K562 (cell line): Measurements from ENCODE around the gene CTDSP2. TPM values are rescaled to one million over a fixed set of nuclear protein-coding genes. Genes with fewer than 3 reads are reported as not detected.

Experiments used
- ATAC-seq: fragments of 200-7000 bp; cut with Tn5 transposase; 3 replicates; pipeline ENCODE4 v1.9.1; 2020; ENCODE audit warnings: moderate library complexity
- BruUV-seq: library from RNA; stranded (reverse); fragments of 400-500 nt; replicated peaks from 2 replicates; lab custom pipeline; 2021; lab: Mats Ljungman, UMichigan
- CTCF ChIA-PET: fragments of 300-600 bp; formaldehyde crosslinking; extraction: SDS; loops from one replicate; lab custom pipeline; 2021; ENCODE audit warnings: low intra/inter-chr PET ratio; lab: Yijun Ruan, JAX
- POLR2A ChIA-PET: fragments of 300-600, 350-650 bp; sonication (Branson Sonifier 250); formaldehyde crosslinking; extraction: SDS; loops from one replicate; lab custom pipeline; 2021; ENCODE audit warnings: antibody characterized with exemption, inconsistent platforms; lab: Yijun Ruan, JAX
- DNase-seq, 4 experiments: peaks; one replicate each; pipeline versions ENCODE4 v3.0.0 to v3.0.0-alpha.2; 2011 to 2018; ENCODE audit warnings: low spot score in 3 of 4, mixed read lengths in 3 of 4; ENCODE audit errors: extremely low read depth in 1 of 4
- FAIRE-seq: peaks from 2 replicates; lab custom pipeline; 2011; peaks lifted over from hg19 to GRCh38; lab: Jason Lieb, UNC
- H2AFZ ChIP-seq: 2 replicates; pipeline ENCODE4 v1.6.0; 2011; ENCODE audit warnings: low read depth, low read length, control low read depth, inconsistent platforms
- H3K27ac ChIP-seq: fragments of 200-600 bp; 3 replicates; pipeline ENCODE4 v1.8.0; 2011; ENCODE audit warnings: low read depth, mild to moderate bottlenecking, control low read depth, inconsistent platforms, low read length, moderate library complexity, mixed read lengths; ENCODE audit errors: extremely low read depth
- H3K27me3 ChIP-seq, 2 experiments: fragments of 300-600 bp in 1 of 2; 2 replicates in 1 of 2; 3 replicates in 1 of 2; pipeline versions ENCODE4 v1.6.0 to v1.8.0; 2011; ENCODE audit warnings: inconsistent platforms in 2 of 2, low read length in 2 of 2, mild to moderate bottlenecking in 1 of 2, mixed read lengths in 1 of 2, moderate library complexity in 1 of 2; ENCODE audit not compliant: control insufficient read depth in 2 of 2, insufficient read depth in 2 of 2
- H3K36me3 ChIP-seq: fragments of 300-600 bp; 3 replicates; pipeline ENCODE4 v1.8.0; 2011; ENCODE audit warnings: mild to moderate bottlenecking, low read length, inconsistent platforms; ENCODE audit not compliant: control insufficient read depth, insufficient read depth
- H3K4me1 ChIP-seq, 2 experiments: fragments of 200-600 bp in 1 of 2; replicated peaks in 1 of 2; 2 replicates in 1 of 2; 3 replicates in 1 of 2; pipeline versions ENCODE4 v1.5.1 to v1.8.0; 2011; ENCODE audit warnings: inconsistent platforms in 2 of 2, low read length in 2 of 2, mild to moderate bottlenecking in 1 of 2, mixed read lengths in 1 of 2, moderate library complexity in 1 of 2; ENCODE audit not compliant: control insufficient read depth in 2 of 2, insufficient read depth in 2 of 2
- H3K4me2 ChIP-seq: 2 replicates; pipeline ENCODE4 v1.6.1; 2011; ENCODE audit warnings: low read length, control low read depth, inconsistent platforms, mixed read lengths; ENCODE audit not compliant: insufficient read depth
- H3K4me3 ChIP-seq: fragments of 200-600 bp; sonication (generic), shearing (Covaris generic); 2 replicates; pipeline ENCODE4 v1.5.1; 2016; ENCODE audit warnings: control low read depth, inconsistent platforms
- H3K79me2 ChIP-seq: fragments of 200-600 bp; 3 replicates; pipeline ENCODE4 v1.8.0; 2011; ENCODE audit warnings: low read length, inconsistent platforms; ENCODE audit not compliant: control insufficient read depth, insufficient read depth
- H3K9ac ChIP-seq, 2 experiments: 2 replicates each; pipeline versions ENCODE4 v1.6.0 to v1.6.1; 2011; ENCODE audit warnings: low read depth in 2 of 2, low read length in 2 of 2, control low read depth in 1 of 2, inconsistent platforms in 1 of 2, mild to moderate bottlenecking in 1 of 2, mixed read lengths in 1 of 2; ENCODE audit not compliant: insufficient read depth in 1 of 2
- H3K9me1 ChIP-seq: one replicate; pipeline ENCODE4 v1.6.0; 2011; ENCODE audit warnings: inconsistent platforms, mild to moderate bottlenecking, low read length, moderate library complexity; ENCODE audit not compliant: control insufficient read depth, insufficient read depth
- H3K9me3 ChIP-seq: replicated peaks from 2 replicates; pipeline ENCODE4 v1.5.1; 2011; ENCODE audit warnings: low read depth, low read length, inconsistent platforms; ENCODE audit not compliant: control insufficient read depth, insufficient read depth
- H4K20me1 ChIP-seq: replicated peaks from 2 replicates; pipeline ENCODE4 v1.6.1; 2011; ENCODE audit warnings: low read length, inconsistent platforms, mixed read lengths; ENCODE audit not compliant: control insufficient read depth, insufficient read depth
- CSDE1 ChIP-seq, 2 experiments: fragments of 450-650 bp; IDR thresholded peaks; 2 replicates each; pipeline ENCODE4 v1.6.1; 2016; ENCODE audit warnings: mild to moderate bottlenecking in 1 of 2
- ESRRB ChIP-seq: fragments of 250-450 bp; sonication (Bioruptor Pico); IDR thresholded peaks from 2 replicates; pipeline ENCODE4 v1.5.0; 2020; ENCODE audit warnings: mild to moderate bottlenecking, moderate library complexity, borderline replicate concordance
- KLF6 ChIP-seq: fragments of 250-450 bp; sonication (Bioruptor Pico); IDR thresholded peaks from 2 replicates; pipeline ENCODE4 v1.4.0; 2020; ENCODE audit warnings: mild to moderate bottlenecking, moderate library complexity, borderline replicate concordance
- MTA2 ChIP-seq: fragments of 450-650 bp; IDR thresholded peaks from 2 replicates; pipeline ENCODE4 v1.6.1; 2016; ENCODE audit warnings: low read depth
- POU5F1 ChIP-seq: fragments of 150-350 bp; IDR thresholded peaks from 2 replicates; pipeline ENCODE4 v1.6.1; 2014; ENCODE audit warnings: borderline replicate concordance, low read length, low read depth, mild to moderate bottlenecking; ENCODE audit not compliant: partially characterized antibody
- ZC3H4 ChIP-seq: sonication (generic); formaldehyde crosslinking; IDR thresholded peaks from 2 replicates; pipeline ENCODE4 v1.9.0; 2021; ENCODE audit warnings: missing genetic modification reagents, borderline replicate concordance
- ZNF507 ChIP-seq: conservative IDR thresholded peaks from 2 replicates; pipeline ENCODE4 v1.6.1; 2017; ENCODE audit warnings: missing genetic modification characterization, missing compliant biosample characterization
- WGBS: fragments of 100-300 bp; shearing (Covaris generic); methylation state at CpG from one replicate; pipeline ENCODE4 v1.1.6; 2016; ENCODE audit warnings: low coverage, mixed read lengths; ENCODE audit not compliant: insufficient coverage; ENCODE audit errors: missing lambda C conversion rate; 5-methylcytosine and 5-hydroxymethylcytosine counted together
- in situ Hi-C: fragments of 300-500 bp; cut with MboI; formaldehyde crosslinking; loops from 4 replicates; pipeline ENCODE4 v1.15.0; 2018; ENCODE audit warnings: inconsistent platforms, mixed read lengths
- intact Hi-C: fragments of 100-400 bp; cut with micrococcal nuclease; formaldehyde crosslinking; loops from 2 replicates; pipeline ENCODE4 v1.14.2; 2022
- polyA plus RNA-seq, 8 experiments: library from polyadenylated mRNA; depleted of rRNA in 4 of 8; stranded (reverse) in 5 of 8; unstranded in 3 of 8; fragments of >200 nt; fragmentation: Nextera tagmentation in 2 of 8; fragmentation: Illumina TruSeq in 1 of 8; extraction: Ambion mirVana in 2 of 8; extraction: Trizol in 1 of 8; gene quantifications; 2 replicates each; pipeline versions ENCODE4 v1.2.1 to v1.2.3, GENCODE V29; 2011 to 2014; ENCODE audit warnings: inconsistent platforms in 1 of 8, missing spikeins in 1 of 8
- total RNA-seq, 7 experiments: library from RNA; depleted of rRNA in 6 of 7; stranded (reverse); fragments of >200 nt in 6 of 7; fragmentation: Illumina TruSeq in 2 of 7; extraction: Trizol in 2 of 7; gene quantifications; 2 replicates each; pipeline versions ENCODE4 v1.2.1 to v1.2.3, GENCODE V29; 2011 to 2021; ENCODE audit warnings: low replicate concordance in 1 of 7
- TF ChIP-seq, protein P1 (sequence below): fragments of 250-450 bp; sonication (Bioruptor Pico); IDR thresholded peaks from 2 replicates; pipeline ENCODE4 v1.8.0; 2021; ENCODE audit warnings: borderline replicate concordance, mild to moderate bottlenecking, moderate library complexity; ENCODE audit not compliant: poor library complexity, severe bottlenecking

Gene CTDSP2
- total and polyA plus RNA-seq, 9 of the 15 experiments (the other 6 are each of a cell fraction or from before 2014, with no cell fraction given) = 20.4 to 108 (median 47.7) TPM

DNA sequence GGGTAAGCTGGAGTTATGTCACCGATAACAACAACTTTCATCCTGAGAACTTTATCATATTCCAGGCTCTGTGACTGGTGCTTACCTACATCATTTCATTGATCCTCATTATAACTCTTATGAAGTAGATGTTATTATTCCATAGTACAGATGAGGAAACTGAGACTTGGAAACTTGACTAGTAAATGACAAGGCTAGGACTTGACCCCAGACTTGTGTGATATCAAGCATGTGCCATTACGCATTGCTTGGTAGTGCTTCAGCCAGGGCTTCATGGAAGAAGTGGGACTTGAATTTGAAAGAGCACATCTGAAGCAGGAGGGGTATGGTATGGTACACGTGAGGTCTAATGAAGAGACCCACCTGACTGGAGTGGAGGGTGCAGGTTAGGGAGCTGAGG lies 39.9 kb downstream of the CTDSP2 start:
- Histone ChIP-seq H3K27me3 (no peaks in the 10 kb centered on the region), H3K4me2 (no peak overlapping the region)
- no peak for DNase-seq
- TF ChIP-seq POU5F1 (no peak), ZNF507 (tag) (no peak), CSDE1 (IDR thresholded peaks at IDR 0.05) (no peak), ESRRB (CRISPR knock-in tag) (no peak), KLF6 (no peak), MTA2 (no peak), ZC3H4 (CRISPR knock-in tag) (no peak)
- TF ChIP-seq, protein P1, sequence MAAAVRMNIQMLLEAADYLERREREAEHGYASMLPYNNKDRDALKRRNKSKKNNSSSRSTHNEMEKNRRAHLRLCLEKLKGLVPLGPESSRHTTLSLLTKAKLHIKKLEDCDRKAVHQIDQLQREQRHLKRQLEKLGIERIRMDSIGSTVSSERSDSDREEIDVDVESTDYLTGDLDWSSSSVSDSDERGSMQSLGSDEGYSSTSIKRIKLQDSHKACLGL (CRISPR knock-in tag) = no peak
- TF ChIP-seq, all 486 proteins: peak for 0
- no TSS peak for BruUV-seq
- Histone ChIP-seq H4K20me1 (no peaks in the 10 kb centered on the region), H3K9ac (no peak overlapping the region), H3K9me1 (peaks cover 3% of the 10 kb centered on the region), H3K27ac (no peak overlapping the region), H3K4me1 (peaks cover 5 to 10% of the 10 kb centered on the region in 2 experiments; a peak in 3 of 5 replicates), H3K9me3 (no peaks in the 10 kb centered on the region), H3K36me3 (peaks cover 19% of the 10 kb centered on the region; the same call in 2 of the 3 replicates), H3K79me2 (no peaks in the 10 kb centered on the region), H2AFZ (no peak overlapping the region), H3K4me3 (no peak overlapping the region)
- intact Hi-C loops (no loop called here), in situ Hi-C loops (no loop called here)
- ATAC-seq (no peak), FAIRE-seq (no peak)
- WGBS = 82% methylated on average over 3 of the region's 3 CpGs
- ChIA-PET CTCF (no interaction called here), POLR2A (interaction anchor here (0.6 to 1.0 kb wide), 2 partner anchors 16 to 177 kb away, joined by 3 to 4 read pairs; no protein-coding TSS in a partner anchor)
